SH-SY5Y (cell line): ENCODE data around the gene SYT6.

ENCODE experiments used
- GATA2 ChIP-seq: IDR thresholded peaks from 2 replicates; pipeline ENCODE4 v1.6.1; 2011; ENCODE audit warnings: mild to moderate bottlenecking, low read depth, low read length
- GATA3 ChIP-seq: IDR thresholded peaks from 2 replicates; pipeline ENCODE4 v1.6.1; 2011; ENCODE audit warnings: low read depth, mild to moderate bottlenecking, low read length, moderate library complexity

DNA sequence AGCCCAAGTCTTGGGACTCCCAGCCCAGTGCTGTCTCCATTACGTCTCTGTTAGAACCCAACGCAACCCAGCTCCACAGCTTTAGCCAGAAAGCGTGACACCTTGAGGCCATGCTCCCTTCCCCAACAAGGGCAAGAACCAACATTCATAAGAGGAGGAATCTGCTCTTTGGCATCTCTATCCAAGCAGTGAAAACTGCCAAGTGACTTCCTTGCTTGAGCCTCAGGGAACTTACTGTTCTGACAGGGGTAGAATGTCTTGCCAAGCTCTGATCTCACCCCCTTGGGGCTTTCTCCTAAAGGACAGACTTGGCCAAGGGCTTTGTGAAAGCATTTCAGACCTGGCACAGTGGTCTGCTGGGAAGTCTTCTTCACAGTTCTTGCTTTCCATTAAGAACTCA, 56.6 kb downstream of the SYT6 start:
- TF ChIP-seq GATA2 (no peak), GATA3 (no peak)
